Erythroblast (primary cell): Measurements from ENCODE around the gene C14orf132.

Experiments used
- DNase-seq, 2 experiments: peaks; one replicate each; lab custom pipeline; 2025; lab: John Stamatoyannopoulos, UW
- GATA1 ChIP-seq: IDR thresholded peaks from 2 replicates; pipeline ENCODE4 v1.6.1; 2011; ENCODE audit warnings: low read depth, mild to moderate bottlenecking, control low read depth, low read length, moderate library complexity
- POLR2A ChIP-seq: IDR thresholded peaks from 2 replicates; pipeline ENCODE4 v1.6.1; 2011; ENCODE audit warnings: mild to moderate bottlenecking, low read length

The C14orf132 gene

DNA sequence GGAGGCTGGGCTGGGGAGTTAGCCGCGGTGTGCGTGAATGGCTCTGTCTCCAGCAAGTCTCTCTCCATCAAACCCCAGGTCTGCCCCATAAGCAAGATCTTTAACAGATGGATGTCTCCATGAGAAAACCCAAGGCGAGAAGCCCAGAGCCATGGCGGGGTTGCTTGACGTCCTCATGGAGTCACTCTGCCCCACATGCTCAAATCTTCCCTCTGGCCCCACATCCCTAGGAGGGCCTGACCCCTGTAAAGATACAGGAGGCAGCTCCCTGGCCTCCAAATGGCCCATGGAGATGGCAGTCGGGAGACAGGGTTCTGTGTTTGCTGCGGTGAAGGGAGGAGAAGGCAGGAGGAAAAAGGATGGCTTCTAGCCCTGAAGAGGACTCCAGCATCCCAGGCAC is 49.3 kb downstream of the C14orf132 start:
- TF ChIP-seq GATA1 (no peak), POLR2A (no peak)
- DNase-seq: no peak

GRCh38 chr14:96088911-96089310 is 49.7 kb downstream of the C14orf132 start:
- TF ChIP-seq GATA1 (no peak), POLR2A (no peak)
- no peak for DNase-seq

DNA sequence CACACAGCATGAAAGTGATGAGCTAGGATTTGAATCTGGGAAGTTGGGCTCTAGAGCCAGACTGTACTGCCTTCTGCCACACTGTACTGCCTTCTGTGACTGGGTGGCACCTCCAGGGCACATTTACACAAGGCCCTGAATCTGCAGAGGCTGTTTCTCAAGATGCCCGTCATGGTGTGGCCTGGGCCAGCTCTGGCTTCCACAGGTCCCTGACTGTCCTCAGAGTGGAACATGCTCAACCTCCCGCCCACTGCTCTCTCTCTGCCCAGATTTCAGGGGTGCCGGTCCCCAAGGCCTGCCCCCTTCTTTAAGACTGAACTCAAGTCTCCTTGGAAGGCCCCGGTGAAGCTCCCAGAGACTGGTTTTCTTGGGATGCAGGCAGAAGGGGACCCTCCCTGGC is 50.2 kb downstream of the C14orf132 start:
- TF ChIP-seq POLR2A (no peak), GATA1 (no peak)
- no peak for DNase-seq

GRCh38 chr14:96090441-96091148 is 51.4 kb downstream of the C14orf132 start:
- DNase-seq: no peak
- TF ChIP-seq GATA1: no peak
- TF ChIP-seq POLR2A: no peak

- no peak for TF ChIP-seq POLR2A
- TF ChIP-seq GATA1: no peak
- DNase-seq: no peak
Measured at GRCh38 chr14:96091149-96091693, 52.1 kb downstream of the C14orf132 start.

DNA sequence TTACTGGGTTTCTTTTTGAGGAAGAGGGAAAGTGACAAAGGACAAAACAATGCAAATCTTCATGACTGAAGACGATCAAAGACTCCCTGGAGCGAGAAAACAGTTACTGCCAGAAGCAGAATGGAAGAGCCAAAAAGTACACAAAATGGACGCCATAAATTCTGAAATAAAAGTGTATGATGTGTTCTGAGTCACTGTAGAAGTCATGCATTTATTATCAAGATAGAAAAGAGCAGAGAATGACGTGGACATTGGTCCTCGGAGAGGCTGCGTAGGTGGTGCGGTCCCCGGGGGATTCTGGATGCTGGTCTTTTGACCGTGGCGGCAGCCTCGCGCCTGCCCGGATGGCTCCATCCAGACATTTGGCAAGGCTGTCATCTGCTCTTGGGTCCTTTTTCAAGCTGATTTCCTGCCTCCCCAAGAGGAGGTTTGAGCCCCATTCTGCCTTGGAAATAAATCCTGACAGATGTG is 52.8 kb downstream of the C14orf132 start:
- no peak for DNase-seq
- no peak for TF ChIP-seq POLR2A
- no peak for TF ChIP-seq GATA1

DNA sequence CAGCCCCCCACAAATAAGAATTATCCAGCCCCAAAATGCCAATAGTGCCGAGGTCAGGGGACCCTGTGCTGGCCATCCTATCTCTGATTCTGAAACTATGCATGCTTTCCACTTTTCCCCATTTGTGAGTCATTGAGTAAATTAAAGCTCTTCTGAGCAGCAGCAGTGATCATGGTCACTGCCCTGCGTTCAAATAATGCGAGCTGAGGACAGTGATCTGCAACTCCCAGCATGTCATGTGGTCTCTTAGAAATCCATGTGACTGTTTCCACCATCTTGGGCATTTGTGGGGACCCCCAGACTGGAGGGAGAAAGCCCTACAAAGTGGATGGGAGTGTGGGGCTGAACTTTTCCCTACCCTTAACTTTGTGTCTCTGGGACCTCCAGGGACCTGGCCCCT is 53.8 kb downstream of the C14orf132 start:
- DNase-seq: no peak

GRCh38 chr14:96094211-96094610 is 55.0 kb downstream of the C14orf132 start:
- DNase-seq: no peak
- TF ChIP-seq POLR2A (no peak), GATA1 (no peak)

More for the DNA sequence above, 53.8 kb downstream of the C14orf132 start:
- TF ChIP-seq GATA1: no peak

- no peak for TF ChIP-seq POLR2A
- no peak for TF ChIP-seq GATA1
- DNase-seq: no peak
Measured at GRCh38 chr14:96094656-96095055, 55.5 kb downstream of the C14orf132 start.

DNA sequence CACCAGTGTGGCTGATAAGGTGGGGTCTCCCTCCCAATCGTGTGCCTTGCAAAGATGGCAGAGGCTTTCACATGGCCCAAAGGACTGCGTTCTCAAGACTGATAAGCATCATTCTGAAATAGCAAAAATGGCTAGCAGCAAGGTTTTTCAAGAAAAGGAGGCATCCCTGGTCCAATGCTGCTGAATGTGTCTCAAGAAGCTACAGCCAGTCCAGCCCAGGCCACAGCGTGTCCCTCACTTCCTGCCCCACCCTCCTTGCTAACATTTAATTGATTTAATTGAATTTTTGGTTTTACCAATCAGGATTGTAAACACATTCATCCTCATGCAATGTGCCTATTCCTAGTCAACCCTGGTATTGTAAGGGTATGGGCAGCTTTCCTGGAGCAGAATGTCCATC is 55.9 kb downstream of the C14orf132 start:
- TF ChIP-seq POLR2A: no peak
- TF ChIP-seq GATA1: no peak
- no peak for DNase-seq

DNA sequence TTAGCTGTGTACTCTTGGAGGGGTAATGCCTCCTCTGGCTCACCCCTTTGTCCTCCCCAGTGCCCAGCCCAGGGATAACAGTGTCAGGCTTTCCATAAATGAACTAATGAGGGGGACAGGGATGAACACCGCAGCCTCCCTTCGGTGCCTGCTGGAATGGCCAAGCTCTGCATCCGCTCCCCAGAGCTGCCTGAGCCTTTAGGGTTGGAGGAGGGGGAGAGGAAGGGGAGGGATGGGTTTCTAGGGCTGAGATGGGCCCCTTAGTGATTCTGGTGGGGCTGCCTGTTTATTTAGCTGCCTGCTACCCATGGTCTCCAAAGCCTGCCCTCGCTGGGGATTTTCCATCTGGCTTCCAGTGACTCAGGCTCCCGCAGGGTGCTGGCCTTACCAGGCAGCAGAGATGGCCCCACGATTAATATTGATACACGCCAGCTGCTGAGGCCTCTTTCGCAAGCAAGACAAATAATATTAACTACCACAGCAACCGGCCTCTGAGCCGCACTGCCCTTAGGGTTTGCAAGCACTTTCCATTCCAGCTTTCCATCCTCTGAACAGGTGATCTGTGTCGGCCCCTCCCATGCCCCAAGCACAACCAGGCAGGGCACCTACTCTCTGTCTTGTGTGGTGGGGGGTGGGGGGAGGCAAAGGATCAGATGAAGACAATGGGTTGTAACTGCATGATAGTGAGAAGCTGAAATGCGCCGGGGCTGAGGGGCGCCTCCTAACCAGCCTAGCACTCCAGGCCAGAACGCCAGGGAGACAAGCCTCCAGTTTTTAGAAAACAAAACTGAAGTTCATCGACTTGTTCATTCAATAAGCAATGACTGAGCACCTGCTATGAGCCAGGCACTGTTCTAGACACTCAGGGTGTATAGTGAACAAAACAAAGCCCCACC is 56.7 kb downstream of the C14orf132 start:
- TF ChIP-seq POLR2A (no peak), GATA1 (no peak)
- DNase-seq: no peak

DNA sequence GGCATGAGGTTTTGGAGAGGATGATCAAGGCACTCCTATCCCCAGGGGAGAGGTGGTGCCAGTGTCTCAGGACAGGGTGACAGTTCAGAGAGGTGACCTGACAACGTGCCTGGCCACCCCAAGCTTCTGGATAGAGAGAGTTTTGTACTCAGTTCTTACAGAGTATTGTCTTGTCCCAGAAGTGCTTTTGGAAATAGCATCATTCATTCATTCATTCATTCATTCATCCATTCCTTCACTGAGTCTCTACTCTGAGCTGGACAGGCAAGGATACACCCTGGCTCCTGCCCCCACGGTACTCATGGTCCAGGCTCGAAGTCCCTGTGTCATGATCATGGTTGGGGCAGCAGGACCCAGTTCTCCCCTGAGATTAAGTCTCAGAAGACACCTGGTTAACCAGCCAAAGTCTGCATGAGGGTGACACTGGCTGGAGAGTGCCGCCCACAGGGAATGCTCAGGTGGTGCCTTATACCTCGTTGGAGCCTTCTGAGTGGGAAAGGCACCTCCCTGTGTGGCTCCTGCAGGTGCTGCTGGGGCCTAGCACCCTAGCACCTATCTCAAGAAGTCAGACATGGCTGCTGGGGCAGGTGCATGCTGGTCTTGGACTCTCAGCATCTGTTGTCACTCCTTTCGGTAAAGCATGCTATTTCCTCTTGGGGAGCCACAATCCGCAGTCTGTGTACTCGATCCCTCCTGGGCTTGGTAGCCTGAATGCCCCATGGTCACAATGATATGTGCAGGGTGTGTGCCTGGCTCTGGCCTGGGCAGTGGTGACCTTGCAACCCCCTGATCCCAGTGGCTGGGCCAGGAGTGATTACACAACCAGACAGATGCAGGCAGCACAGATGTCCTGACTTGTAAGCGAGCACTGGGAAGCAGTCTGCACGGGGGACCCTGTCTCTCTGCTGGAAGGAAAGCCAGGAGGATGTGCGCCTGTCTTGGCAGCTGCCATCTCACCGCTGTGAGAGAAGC is 57.8 kb downstream of the C14orf132 start:
- DNase-seq: no peak
- TF ChIP-seq GATA1 (no peak), POLR2A (no peak)

DNA sequence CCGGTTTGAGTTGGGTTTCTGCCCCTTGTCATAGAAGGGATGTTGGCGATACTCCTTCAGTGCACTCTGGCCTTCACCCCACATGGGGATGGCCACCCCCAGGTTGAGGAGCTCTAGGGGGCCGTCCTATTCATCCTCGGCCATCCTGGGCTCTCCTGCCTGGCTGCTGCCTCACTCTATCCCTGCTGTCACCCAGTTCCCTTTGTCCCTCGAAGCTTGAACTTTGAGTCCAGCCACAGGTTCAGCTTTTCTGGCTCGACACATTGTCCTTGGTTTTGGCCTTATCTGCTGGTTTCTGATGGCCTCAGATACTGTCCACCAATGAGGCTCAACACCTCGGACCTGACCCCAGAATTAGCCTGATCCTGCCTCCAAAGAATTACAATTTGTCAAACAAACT is 58.6 kb downstream of the C14orf132 start:
- no peak for TF ChIP-seq POLR2A
- no peak for TF ChIP-seq GATA1
- DNase-seq: no peak

DNA sequence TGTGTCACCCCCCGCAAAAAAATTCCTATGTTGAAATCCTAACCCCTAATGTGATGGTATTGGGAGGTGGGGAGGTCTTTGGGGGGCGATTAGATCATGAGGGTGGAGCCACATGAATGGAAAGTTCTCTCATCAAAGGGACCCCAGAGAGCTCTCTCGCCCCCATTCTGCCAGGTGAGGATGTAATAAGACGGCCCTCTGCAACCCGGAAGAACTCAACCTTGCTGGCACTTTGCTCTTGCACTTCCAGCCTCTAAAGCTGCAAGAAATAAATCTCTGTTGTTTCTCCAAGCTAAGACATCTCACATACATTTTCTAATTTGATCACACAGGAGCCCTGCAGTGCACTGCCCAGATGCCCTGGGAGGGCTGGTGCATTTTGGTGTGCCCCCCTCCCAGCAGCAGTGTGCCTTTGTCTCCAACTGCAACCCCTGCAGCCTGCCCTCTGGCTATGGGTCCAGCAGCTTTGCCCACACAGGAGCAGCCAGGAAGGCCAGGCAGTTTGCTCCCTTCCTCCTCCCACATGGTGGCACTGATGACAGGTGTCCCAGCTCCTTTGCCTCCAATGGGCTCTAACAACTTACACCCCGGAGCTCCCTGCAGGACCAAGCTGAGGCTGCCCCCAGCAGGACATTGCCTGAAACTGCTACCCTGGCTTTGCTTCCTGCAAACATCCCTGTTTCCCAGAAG is 59.3 kb downstream of the C14orf132 start:
- no peak for TF ChIP-seq POLR2A
- TF ChIP-seq GATA1: no peak
- DNase-seq: peak; percentile 6 to 16
